Neuronal stem cell (in vitro differentiated cells): Measurements from ENCODE around the gene PRDM2.

Source experiments
- DNase-seq: peaks from one replicate; pipeline ENCODE4 v3.0.0-alpha.2; 2013; ENCODE audit warnings: low spot score
- H2AFZ ChIP-seq: one replicate; pipeline ENCODE4 v1.6.1; 2013; ENCODE audit warnings: mild to moderate bottlenecking, low read length, inconsistent platforms
- H2AK5ac ChIP-seq: 2 replicates; pipeline ENCODE4 v1.6.1; 2013; ENCODE audit warnings: low read depth, mild to moderate bottlenecking, inconsistent platforms, low read length, moderate library complexity, mixed read lengths
- H2BK120ac ChIP-seq: 2 replicates; pipeline ENCODE4 v1.6.1; 2013; ENCODE audit warnings: low read depth, mild to moderate bottlenecking, inconsistent platforms, low read length, moderate library complexity, mixed read lengths
- H2BK12ac ChIP-seq: one replicate; pipeline ENCODE4 v1.6.1; 2013; ENCODE audit warnings: low read length, inconsistent platforms
- H2BK15ac ChIP-seq: 2 replicates; pipeline ENCODE4 v1.6.1; 2013; ENCODE audit warnings: mild to moderate bottlenecking, low read length, inconsistent platforms, mixed read lengths
- H2BK5ac ChIP-seq: one replicate; pipeline ENCODE4 v1.6.1; 2013; ENCODE audit warnings: inconsistent platforms, mild to moderate bottlenecking, low read length, moderate library complexity
- H3K14ac ChIP-seq: one replicate; pipeline ENCODE4 v1.6.1; 2013; ENCODE audit warnings: low read length, inconsistent platforms
- H3K18ac ChIP-seq: 2 replicates; pipeline ENCODE4 v1.6.1; 2013; ENCODE audit warnings: low read length, inconsistent platforms
- H3K23ac ChIP-seq: 2 replicates; pipeline ENCODE4 v1.6.1; 2013; ENCODE audit warnings: low read depth, mild to moderate bottlenecking, mixed read lengths, low read length, inconsistent platforms; ENCODE audit not compliant: poor library complexity
- H3K27ac ChIP-seq: replicated peaks from 3 replicates; pipeline ENCODE4 v1.5.1; 2013; ENCODE audit warnings: low read length, inconsistent platforms
- H3K27me3 ChIP-seq, 3 experiments: 2 replicates each; pipeline ENCODE4 v1.6.1; 2013; ENCODE audit warnings: low read length in 3 of 3, mild to moderate bottlenecking in 2 of 3, inconsistent platforms in 1 of 3, low read depth in 1 of 3, mixed read lengths in 1 of 3, moderate library complexity in 1 of 3; ENCODE audit not compliant: control insufficient read depth in 3 of 3, insufficient read depth in 3 of 3
- H3K36me3 ChIP-seq, 2 donors: replicated peaks in 1 of 2; 2 replicates each; pipeline ENCODE4 v1.6.1; 2013; ENCODE audit warnings: low read length in 2 of 2; ENCODE audit not compliant: control insufficient read depth in 2 of 2, insufficient read depth in 2 of 2
- H3K4ac ChIP-seq: 2 replicates; pipeline ENCODE4 v1.6.1; 2013; ENCODE audit warnings: inconsistent platforms, mild to moderate bottlenecking, low read length, moderate library complexity
- H3K4me1 ChIP-seq, 2 donors: 1 replicate in 1 of 2; 2 replicates in 1 of 2; pipeline ENCODE4 v1.6.1; 2013; ENCODE audit warnings: low read length in 2 of 2, low read depth in 1 of 2; ENCODE audit not compliant: control insufficient read depth in 2 of 2, insufficient read depth in 1 of 2
- H3K4me2 ChIP-seq: one replicate; pipeline ENCODE4 v1.6.1; 2013; ENCODE audit warnings: mild to moderate bottlenecking, low read length, inconsistent platforms; ENCODE audit not compliant: insufficient read depth, poor library complexity, severe bottlenecking
- H3K4me3 ChIP-seq, 2 donors: 2 replicates each; pipeline ENCODE4 v1.5.1; 2013; ENCODE audit warnings: low read length in 2 of 2, mild to moderate bottlenecking in 2 of 2, inconsistent platforms in 1 of 2, moderate library complexity in 1 of 2
- H3K79me1 ChIP-seq: one replicate; pipeline ENCODE4 v1.6.1; 2013; ENCODE audit warnings: low read depth, mild to moderate bottlenecking, inconsistent platforms, low read length, moderate library complexity
- H3K9ac ChIP-seq: one replicate; pipeline ENCODE4 v1.6.1; 2013; ENCODE audit warnings: mild to moderate bottlenecking, low read depth, low read length, inconsistent platforms; ENCODE audit not compliant: poor library complexity
- H3K9me3 ChIP-seq, 2 donors: replicated peaks in 1 of 2; 2 replicates each; pipeline versions ENCODE3 to v1.6.1; 2013; ENCODE audit warnings: low read length in 2 of 2, mild to moderate bottlenecking in 2 of 2, inconsistent platforms in 1 of 2, low read depth in 1 of 2, mixed read lengths in 1 of 2, moderate library complexity in 1 of 2; ENCODE audit not compliant: control insufficient read depth in 2 of 2, insufficient read depth in 1 of 2
- H4K8ac ChIP-seq: one replicate; pipeline ENCODE4 v1.6.1; 2013; ENCODE audit warnings: low read depth, mild to moderate bottlenecking, inconsistent platforms, low read length, moderate library complexity
- H4K91ac ChIP-seq: one replicate; pipeline ENCODE4 v1.6.1; 2013; ENCODE audit warnings: low read length, low read depth, mild to moderate bottlenecking, inconsistent platforms; ENCODE audit not compliant: poor library complexity
- WGBS, 2 donors: extraction: QIAGEN DNeasy Blood & Tissue Kit; methylation state at CpG; one replicate each; pipeline ENCODE4 v1.1.7; 2013; ENCODE audit warnings: missing lambda C conversion rate in 2 of 2, mixed read lengths in 1 of 2; ENCODE audit not compliant: insufficient read length in 2 of 2, insufficient replicate concordance in 1 of 2; ENCODE audit errors: extremely low coverage in 2 of 2; 5-methylcytosine and 5-hydroxymethylcytosine counted together

Gene PRDM2

DNA sequence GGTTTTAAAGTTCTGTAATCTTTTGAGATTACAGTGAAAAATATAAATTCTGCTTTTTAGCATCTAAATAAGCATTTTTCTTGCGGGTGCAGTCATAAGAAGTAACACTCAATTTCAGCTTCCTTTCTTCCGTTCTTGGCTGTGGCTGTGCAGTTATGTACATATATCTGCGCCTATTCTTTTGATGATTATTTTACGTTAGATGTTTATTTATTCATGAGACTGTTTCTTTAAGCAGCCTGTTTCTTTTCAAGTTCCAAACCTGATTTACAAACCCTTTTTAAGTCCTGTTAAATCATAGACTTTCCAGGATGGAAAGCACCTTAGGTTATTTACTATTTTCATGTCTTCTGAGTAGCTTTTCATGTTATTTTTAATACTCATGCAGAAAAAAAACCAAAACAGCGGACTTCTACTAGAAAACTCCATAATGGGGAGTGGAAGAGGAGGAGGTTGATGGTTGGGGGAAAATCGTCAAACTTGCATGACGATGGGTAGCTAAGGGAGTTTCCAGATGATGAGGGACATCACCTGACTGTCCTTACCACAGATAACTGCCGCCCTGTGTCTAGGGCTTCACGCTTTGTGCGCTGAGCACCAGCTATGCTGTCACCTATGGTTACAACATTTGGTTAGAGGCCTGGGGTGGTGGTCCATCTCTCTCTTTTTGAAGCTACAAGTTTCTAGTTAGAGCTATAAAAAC is 2.6 kb downstream of the PRDM2 start:
- H4K8ac ChIP-seq: no peak overlapping the region
- H3K79me1 ChIP-seq: peaks cover 7% of the 10 kb centered on the region
- DNase-seq: no peak
- no peak overlapping the region for H3K23ac ChIP-seq
- no peak overlapping the region for H2BK15ac ChIP-seq
- no peak overlapping the region for H3K4me3 ChIP-seq
- no peak overlapping the region for H3K14ac ChIP-seq
- no peak overlapping the region for H2AFZ ChIP-seq
- H3K36me3 ChIP-seq: no peaks in the 10 kb centered on the region
- no peaks in the 10 kb centered on the region for H3K27me3 ChIP-seq
- no peak overlapping the region for H2AK5ac ChIP-seq
- WGBS, 2 donors: no CpG with 5 or more reads among the region's 10 CpGs
- H3K4ac ChIP-seq: no peak overlapping the region
- H2BK120ac ChIP-seq: no peak overlapping the region
- H2BK5ac ChIP-seq: no peak overlapping the region
- no peak overlapping the region for H4K91ac ChIP-seq
- H3K9me3 ChIP-seq: peaks cover 0 to 13% of the 10 kb centered on the region in 2 donors
- H3K27ac ChIP-seq: no peak overlapping the region
- H3K4me2 ChIP-seq: no peak overlapping the region
- no peak overlapping the region for H3K9ac ChIP-seq
- no peak overlapping the region for H2BK12ac ChIP-seq
- no peak overlapping the region for H3K18ac ChIP-seq
- H3K4me1 ChIP-seq: peaks cover 0 to 6% of the 10 kb centered on the region in 2 donors

GRCh38 chr1:13703128-13703513 is 3.1 kb downstream of the PRDM2 start:
- no peaks in the 10 kb centered on the region for H3K27me3 ChIP-seq
- peaks cover 0 to 8% of the 10 kb centered on the region in 2 donors for H3K9me3 ChIP-seq
- H3K4me2 ChIP-seq: no peak overlapping the region
- H3K23ac ChIP-seq: no peak overlapping the region
- H2BK5ac ChIP-seq: no peak overlapping the region
- H2BK15ac ChIP-seq: no peak overlapping the region
- H2BK120ac ChIP-seq: no peak overlapping the region
- H2AFZ ChIP-seq: no peak overlapping the region
- no peak overlapping the region for H2BK12ac ChIP-seq
- H3K4ac ChIP-seq: no peak overlapping the region
- no peak for DNase-seq
- no peak overlapping the region for H3K4me3 ChIP-seq
- peaks cover 7% of the 10 kb centered on the region for H3K79me1 ChIP-seq
- no peaks in the 10 kb centered on the region for H3K36me3 ChIP-seq
- no peak overlapping the region for H2AK5ac ChIP-seq
- H3K4me1 ChIP-seq: peaks cover 0 to 6% of the 10 kb centered on the region in 2 donors
- H4K91ac ChIP-seq: no peak overlapping the region
- H3K14ac ChIP-seq: no peak overlapping the region
- no peak overlapping the region for H3K18ac ChIP-seq
- H4K8ac ChIP-seq: no peak overlapping the region
- no peak overlapping the region for H3K9ac ChIP-seq
- H3K27ac ChIP-seq: no peak overlapping the region
- no CpG with 5 or more reads among the region's 2 CpGs for WGBS, 2 donors

DNA sequence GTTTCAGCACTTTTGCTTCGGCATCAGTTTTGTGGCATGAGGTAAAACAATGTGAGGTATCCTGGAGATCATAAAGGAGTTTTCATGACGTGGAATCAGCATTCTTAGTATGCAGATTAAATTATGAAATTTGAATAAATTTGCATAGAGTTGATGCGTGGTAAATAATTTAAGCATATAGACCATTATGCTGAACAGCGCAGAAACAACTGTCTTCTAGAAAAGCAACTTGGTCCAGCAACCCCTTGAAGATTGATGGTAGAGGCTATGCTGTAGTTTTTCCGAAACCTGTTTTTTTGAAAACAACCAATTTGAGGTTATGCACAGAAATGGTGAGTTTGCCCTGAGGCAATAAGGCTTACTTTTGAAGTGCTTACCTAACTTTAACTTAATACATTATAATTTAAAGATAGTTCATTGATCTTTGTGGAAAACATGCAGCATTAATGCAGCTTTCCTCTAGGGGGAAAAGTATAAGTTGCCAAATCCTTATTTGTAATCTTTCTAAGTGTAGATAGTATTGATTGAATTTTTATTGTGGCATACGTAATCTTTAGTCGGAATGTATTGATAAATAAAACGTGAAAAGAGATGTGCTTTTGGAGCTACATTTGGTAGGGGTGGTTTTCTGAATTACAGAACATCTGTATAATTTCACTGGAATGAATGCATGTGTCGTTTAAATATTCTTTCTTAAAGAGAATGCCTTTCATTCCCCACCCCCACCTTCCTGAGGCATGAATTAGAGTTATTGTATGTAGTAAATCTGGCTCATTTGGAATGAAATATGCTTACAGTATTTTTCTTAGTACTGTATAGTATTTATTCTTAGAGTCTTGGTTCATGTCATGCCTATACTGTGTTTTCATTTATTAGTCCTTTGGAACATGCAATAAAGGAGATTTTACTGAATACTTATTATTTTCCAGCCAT is 3.8 kb downstream of the PRDM2 start:
- Histone ChIP-seq H3K4me1 (peaks cover 0 to 6% of the 10 kb centered on the region in 2 donors), H3K9me3 (peaks cover 0 to 6% of the 10 kb centered on the region in 2 donors), H2BK5ac (no peak overlapping the region), H3K18ac (no peak overlapping the region), H3K14ac (no peak overlapping the region), H3K4me3 (no peak overlapping the region), H2BK120ac (no peak overlapping the region), H2BK12ac (no peak overlapping the region), H2AFZ (no peak overlapping the region), H3K27me3 (no peaks in the 10 kb centered on the region), H2BK15ac (no peak overlapping the region), H3K36me3 (no peaks in the 10 kb centered on the region), H3K4ac (no peak overlapping the region), H3K27ac (no peak overlapping the region), H3K9ac (no peak overlapping the region), H4K8ac (no peak overlapping the region), H3K4me2 (no peak overlapping the region), H2AK5ac (no peak overlapping the region), H4K91ac (no peak overlapping the region), H3K23ac (no peak overlapping the region), H3K79me1 (peaks cover 7% of the 10 kb centered on the region)
- 100% methylated on average over 3 of the region's 9 CpGs; no CpG with 5 or more reads in 1 of the 2 donors for WGBS, 2 donors
- no peak for DNase-seq

- no peak overlapping the region for H3K4me2 ChIP-seq
- 100% methylated on average over 1 of the region's 2 CpGs; no CpG with 5 or more reads in 1 of the 2 donors for WGBS, 2 donors
- no peak overlapping the region for H3K18ac ChIP-seq
- H2AFZ ChIP-seq: no peak overlapping the region
- no peak overlapping the region for H2BK12ac ChIP-seq
- no peaks in the 10 kb centered on the region for H3K36me3 ChIP-seq
- H4K8ac ChIP-seq: no peak overlapping the region
- no peaks in the 10 kb centered on the region for H3K27me3 ChIP-seq
- no peaks in the 10 kb centered on the region for H3K4me1 ChIP-seq
- H2AK5ac ChIP-seq: no peak overlapping the region
- no peak overlapping the region for H3K9ac ChIP-seq
- H3K4ac ChIP-seq: no peak overlapping the region
- H3K14ac ChIP-seq: no peak overlapping the region
- no peak overlapping the region for H2BK15ac ChIP-seq
- H3K23ac ChIP-seq: no peak overlapping the region
- H3K27ac ChIP-seq: no peak overlapping the region
- no peak overlapping the region for H4K91ac ChIP-seq
- no peak for DNase-seq
- H3K79me1 ChIP-seq: peaks cover 3% of the 10 kb centered on the region
- no peak overlapping the region for H2BK5ac ChIP-seq
- H3K4me3 ChIP-seq: no peak overlapping the region
- peaks cover 0 to 3% of the 10 kb centered on the region in 2 donors for H3K9me3 ChIP-seq
- no peak overlapping the region for H2BK120ac ChIP-seq
Observed at GRCh38 chr1:13706046-13706445, 6.1 kb downstream of the PRDM2 start.
